Activated CD4-positive, alpha-beta T cell treated with anti-CD3 and anti-CD28 coated beads for 1 hour (primary cell): ENCODE measurements around the gene BCL2.

ENCODE experiments used
- DNase-seq: peaks from one replicate; pipeline ENCODE4 v3.0.0-alpha.2; 2020

The BCL2 gene

DNA sequence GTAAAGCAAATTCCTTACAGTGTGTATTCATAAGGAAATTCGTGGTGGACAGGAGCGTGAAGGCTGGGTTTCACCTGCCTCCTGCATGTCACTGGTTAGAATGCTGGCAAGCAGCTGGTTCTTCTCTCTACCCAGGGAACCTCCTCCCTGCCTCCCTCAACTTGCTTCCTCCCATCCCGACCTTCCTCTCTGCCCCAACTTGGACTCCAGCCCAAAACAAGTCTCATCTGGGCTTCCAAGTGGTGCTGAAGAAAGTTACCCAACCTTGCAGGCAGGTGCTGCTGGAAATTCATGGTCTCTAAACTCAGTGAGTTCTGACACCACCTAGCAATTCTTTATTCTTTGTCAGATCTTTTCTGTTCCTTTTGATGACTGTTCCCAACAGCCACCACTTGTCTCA, 184.5 kb downstream of the BCL2 start:
- DNase-seq: no peak

DNA sequence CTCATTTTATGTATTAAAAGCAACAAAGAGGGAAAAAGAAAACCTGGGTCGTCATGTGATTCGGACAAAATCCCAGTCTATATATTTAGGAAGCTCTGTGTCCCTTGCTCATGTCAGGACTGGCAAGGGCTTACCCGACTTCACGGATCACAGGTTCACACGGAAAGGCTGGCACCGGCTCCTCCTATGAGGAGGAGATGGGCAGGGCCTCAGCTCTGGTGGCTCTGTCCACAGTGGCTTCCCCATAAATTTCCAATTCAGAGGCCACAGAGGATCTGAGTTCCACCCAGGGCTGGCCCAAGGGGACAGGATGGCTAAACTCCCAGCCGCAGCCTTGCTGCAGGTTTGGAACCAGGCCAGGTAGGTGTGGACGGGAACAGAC, 186.8 kb downstream of the BCL2 start:
- DNase-seq: no peak

DNA sequence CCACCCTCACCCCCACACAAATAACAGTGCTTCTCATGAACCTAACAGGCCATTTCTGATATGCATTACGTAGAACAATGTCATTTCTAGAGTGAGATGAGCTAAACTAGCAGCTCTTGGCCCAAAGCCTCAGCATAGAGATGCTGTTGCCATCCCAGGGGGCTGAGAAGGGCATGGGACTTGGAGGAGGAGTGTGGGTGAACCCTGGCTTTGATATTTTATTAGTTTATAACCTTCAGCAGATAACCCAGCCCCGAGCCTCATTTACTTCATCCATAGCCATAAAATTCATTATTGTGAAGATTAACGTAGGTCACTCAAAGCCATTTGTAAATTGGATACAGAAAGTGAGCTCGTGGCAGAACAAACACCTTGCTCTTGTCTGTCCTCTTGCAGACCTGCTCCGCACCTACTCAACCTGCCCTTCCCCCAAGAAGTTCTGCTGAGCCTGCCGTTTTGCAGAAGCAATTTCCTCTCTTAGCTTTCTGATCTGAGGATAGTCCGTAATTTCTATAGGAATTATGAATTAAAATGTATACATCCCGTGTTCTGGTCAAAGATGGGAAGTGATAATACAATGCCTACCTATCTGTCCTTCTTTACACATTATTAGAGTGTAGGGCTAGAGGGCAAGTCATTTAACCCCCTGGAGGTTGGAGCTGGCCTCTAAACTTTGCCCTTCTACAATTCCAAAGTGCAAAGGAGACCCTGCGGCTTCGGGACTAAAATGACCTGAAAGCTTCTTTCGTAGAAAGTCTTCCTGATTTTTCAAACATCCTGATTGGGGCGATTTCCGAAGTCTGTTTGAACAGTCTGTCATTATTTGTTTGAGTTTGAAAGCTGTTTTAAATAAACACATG, 187.4 kb downstream of the BCL2 start:
- DNase-seq: no peak

DNA sequence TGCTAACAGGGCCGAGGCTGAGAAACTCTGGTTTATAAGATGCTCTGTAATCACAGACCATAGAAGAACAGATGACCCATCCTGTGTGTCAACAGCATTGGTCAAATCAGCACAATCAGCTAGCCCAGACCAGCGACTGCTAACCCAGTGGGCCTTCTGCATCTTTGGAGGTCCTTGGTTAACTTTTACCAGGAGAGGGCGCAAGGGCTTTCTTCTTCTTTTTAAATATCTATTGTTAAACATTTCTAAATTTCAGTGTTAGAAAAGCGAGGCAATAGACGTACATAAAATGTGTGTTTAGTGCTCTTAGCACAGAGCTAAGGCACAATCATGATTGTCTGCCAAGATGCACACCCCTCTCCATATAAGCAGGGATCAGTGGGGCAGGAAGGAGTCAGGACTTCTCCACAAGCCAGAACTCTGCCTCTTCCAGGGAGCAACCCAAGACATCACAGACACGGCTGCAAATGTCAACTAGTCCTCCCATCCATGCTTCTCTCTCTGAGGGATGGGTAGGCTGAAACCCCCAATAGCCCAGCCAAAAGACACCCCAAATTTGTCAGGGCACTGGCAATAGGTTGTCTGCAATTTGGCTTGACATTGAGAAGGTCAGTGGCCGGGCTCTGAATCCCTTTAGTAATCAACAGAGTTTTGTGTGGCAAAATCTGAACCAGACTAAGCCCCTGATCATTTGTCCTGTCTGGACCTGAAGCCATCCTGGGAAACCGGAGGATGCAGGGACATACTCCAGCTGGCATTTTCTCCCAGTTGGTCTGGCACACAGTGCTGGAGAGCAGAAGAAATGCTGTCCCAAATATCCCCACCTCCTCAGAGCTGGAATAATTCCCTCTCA, 188.2 kb downstream of the BCL2 start:
- peak; percentile 32 for DNase-seq

DNA sequence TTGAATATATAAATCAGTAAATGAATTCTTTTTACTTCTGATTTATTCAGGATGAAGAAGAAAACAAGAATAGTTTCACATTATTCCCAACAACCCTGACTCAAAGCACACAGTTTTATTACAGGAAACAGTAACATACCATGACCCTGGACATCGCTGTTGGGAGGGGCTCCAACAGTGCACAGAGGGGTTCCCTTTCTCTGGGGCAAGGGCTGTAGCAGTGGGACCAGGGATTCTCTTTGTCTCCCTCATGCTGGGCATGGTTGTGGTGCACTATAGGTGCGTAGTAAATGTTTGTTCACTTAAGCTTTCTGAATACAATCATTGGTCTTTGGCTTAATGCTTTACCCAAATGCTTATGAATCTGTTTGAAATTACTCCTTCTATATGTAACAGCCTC, 189.4 kb downstream of the BCL2 start:
- no peak for DNase-seq

DNA sequence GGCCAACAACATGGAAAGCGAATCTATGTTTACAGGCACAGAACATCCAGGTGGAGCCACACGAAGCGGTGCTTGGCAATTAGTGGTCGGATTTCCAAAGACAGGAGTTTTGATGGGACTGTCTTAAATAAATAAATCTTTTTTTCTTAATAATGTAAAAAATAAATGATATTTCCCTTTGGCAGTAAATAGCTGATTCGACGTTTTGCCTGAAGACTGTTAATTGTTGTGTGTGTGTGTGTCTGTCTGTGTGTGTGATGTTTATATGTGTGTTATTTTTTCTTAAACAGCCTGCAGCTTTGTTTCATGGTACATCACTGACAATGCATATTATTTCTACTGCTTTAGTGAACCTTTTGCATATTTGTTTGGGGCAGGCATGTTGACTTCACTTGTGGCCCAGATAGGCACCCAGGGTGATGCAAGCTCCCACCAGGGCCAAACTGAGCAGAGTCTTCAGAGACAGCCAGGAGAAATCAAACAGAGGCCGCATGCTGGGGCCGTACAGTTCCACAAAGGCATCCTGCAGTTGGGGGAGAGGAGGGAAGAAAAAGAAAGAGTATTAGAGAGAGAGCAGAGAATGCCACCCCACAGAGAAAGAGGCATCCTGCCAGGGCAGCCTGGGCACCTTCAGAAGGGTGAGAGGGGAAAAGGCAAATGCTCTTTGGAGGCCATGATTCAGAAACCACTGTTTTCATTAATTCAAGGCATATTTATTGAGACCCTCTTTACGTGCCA, 191.2 kb downstream of the BCL2 start:
- DNase-seq: no peak

DNA sequence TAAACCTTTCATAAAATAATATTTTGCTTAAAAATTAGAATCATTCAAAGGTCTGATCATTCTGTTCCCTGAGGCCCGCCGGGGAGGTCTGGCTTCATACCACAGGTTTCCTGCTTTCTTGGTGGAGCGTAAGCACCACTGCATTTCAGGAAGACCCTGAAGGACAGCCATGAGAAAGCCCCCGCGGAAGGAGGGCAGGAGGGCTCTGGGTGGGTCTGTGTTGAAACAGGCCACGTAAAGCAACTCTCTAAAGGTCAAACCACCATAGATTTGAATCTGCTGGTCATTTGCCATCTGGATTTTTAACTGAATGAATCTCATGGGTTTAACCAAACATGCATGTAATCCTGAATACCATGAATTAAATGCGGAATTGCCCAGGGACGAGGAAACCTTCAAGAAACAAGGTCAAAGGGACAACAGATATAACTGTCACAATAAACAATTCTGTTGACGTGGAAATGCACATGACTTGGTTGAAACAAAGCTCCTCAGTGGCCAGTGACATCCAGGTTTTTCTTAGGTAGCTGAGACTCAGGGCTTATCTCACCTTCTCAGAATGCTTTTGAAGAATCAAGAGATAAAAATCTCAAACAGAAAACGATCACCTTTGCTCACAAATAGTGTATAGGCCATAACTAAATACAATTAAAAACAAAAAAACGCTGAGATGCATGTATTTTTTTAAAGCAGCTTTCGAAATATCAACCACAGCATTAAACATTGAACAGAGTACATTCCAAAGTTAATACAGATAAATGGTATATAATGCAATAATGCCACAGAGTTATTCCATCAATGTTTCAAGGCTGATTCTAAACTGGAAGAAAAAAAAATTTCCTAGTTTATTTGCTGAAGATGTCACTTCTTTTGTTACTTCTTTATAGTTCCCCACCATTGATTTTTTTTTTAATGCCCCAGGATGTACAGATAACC, 193.2 kb downstream of the BCL2 start:
- no peak for DNase-seq

DNA sequence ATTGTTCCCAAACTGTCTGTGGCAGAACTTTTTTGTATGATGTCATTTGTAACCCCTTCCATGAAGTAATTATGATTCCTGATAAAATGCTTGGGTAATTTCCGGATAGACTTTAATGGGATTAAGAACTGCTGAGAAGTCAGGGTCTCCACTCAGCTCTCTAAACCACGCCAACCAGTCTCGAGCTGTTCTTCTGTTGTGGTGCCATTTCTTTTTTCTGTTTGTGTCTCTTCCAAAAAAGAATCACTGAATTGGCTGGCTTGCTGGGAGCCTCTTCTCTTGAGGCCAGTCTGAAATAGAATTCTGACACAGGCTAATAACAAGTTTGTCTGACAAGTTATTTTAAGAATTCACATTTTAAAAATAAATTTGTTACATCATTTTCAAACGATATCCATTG, 198.9 kb downstream of the BCL2 start:
- DNase-seq: no peak

DNA sequence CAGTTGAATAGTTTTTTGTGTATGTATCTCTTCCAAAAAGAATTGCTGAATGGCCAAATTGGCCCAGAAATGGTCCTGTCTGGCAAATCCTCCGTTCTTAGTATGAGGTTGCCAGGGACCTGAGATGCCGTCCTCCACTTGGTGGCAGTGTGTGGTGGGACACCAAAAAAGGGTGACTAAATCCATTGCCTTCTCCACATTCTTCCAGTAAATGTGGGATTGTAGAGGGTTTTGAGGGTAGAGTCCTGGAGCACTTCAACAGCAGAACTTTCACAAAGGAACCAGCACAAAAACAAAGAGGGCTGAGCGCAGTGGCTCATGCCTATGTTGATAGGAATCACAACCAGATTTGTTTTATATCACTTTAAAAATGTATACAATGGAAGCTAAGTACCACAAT, 199.9 kb downstream of the BCL2 start:
- DNase-seq: no peak

DNA sequence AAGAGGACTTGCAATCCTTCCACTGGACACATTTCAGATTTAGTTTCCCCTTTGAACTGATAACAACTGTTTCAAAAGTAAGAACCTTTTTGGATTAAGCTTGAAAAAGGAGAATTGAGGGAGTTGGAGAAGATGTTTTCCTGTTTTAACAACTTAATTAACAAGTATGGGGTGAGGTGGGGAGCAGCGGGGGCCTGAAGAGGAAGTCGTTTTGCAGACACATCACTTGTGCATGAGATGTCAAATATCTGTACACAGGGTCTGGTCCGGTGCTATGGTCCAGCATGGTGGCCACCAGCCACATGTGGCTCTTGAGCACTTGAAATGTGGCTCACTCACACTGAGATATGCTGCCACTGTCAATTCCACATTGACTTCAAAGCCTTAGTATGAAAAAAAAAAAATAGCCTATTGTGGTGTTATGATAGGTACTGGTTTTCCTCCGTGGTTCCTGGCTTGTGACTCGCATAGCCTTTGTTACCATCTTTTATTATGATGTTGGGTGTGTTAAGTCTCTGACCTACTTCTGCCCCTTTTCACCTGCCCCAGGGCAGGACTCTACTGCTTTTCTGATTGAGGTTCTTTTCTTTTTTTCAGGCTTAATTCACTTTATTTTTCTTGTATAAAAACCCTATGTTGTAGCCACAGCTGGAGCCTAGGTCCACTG, 205.5 kb downstream of the BCL2 start:
- DNase-seq: no peak

DNA sequence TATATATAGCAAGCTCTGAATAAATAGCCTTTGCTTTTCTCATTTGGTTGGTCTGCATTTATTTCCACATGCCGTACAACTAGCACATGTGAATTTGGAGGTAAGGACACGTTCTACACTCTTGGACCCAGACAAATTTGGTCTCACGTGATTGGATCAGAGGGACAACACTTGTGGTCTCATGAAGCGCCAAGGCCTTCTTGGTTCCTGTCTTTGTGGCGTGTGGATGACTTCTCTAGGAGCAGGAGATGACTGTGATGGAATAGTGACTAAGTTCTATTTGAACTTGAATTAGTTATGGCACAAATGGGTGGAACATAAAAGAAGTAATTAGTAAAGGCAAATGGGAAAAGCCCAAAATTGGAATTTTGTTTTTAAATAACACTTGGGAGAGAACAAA, 206.9 kb downstream of the BCL2 start:
- no peak for DNase-seq

DNA sequence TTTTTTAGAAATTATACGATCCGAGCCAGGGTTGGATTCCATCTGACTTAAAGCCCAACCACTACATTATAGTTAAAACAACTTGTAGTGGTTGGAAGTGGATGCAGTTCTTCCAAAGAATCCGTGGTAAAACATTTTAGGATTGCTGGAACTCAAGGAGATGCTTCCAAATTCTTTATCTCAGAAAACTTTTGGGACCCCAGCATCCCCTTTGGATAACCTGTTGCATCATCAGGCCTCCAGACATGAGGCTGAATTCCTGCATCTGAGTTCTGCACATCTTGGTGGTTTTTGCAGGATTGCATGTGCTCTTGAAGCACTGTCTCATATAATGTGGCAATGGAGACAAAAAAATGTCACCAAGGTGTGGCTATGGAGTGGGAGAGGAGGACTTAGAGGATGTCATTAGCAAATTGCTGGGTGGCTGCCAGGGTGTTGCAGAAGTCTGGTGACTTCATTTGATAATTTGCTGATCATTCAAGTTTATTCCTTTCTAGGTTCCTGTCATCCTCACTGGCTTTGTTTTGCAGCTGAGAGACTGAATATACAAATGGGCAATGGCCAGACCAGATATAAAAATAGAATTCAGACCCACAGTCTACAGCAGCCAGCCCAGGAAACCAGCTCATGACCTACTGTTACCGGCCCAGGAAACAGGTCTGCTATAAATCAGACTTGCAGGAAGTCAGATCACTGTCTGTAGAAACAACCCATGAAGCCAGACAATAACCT, 207.7 kb downstream of the BCL2 start:
- no peak for DNase-seq

DNA sequence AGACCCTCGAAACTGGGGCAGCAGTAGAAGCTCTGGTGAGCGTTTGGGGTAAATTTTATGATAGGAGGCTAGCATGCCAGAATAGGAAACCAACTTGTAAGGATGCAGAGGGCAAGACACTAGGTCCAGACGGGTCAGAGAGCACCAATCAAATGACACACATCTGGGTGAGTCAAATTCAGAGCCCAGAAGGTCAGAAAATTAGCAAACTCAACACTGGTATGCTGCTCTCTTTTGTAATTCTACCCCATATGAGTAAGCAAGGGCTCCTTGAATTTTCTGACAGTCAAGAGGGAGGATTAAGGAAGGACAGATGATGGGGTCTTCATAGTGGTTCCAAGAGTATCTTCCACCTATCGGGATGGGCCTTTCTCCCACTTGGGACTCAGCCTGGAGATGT, 209.8 kb downstream of the BCL2 start:
- DNase-seq: no peak

DNA sequence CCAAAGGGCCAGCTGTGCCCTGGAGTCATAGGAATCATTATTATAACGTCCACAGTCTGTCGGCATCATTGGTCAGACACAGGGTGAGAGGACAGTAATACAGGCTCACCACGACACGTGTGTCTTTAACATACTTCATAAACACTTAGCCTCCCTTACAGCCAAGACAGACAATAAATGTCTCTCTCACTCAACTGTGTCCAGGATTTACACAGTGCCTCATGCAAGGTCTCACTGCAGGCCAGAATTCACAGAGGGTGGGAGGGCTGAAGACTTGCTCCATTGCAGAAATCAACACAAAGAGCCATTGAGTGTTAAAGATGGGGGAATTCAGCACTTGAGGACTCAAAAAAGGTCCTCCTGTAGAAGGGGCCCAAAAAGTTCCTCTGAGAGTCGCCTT, 210.5 kb downstream of the BCL2 start:
- DNase-seq: no peak

DNA sequence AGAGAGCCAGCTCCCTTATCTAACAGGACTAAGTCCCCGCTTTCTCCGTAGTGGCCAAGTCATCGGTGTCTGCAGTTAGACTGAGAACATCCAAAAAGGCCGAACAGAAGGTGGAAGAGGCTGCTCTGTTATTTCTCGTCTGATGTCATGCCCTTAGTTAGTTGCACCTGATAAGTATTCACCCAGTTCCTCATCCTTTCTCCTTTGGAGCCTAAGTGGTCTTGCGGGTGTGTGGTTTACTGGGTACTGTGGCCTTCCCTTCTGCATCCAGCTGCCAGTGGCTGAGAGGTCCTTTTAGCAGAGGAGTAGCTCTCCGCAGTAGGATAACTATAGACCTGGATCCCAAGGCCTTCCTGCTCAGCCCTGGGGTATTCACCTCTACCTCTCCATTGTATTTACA, 211.6 kb downstream of the BCL2 start:
- no peak for DNase-seq

DNA sequence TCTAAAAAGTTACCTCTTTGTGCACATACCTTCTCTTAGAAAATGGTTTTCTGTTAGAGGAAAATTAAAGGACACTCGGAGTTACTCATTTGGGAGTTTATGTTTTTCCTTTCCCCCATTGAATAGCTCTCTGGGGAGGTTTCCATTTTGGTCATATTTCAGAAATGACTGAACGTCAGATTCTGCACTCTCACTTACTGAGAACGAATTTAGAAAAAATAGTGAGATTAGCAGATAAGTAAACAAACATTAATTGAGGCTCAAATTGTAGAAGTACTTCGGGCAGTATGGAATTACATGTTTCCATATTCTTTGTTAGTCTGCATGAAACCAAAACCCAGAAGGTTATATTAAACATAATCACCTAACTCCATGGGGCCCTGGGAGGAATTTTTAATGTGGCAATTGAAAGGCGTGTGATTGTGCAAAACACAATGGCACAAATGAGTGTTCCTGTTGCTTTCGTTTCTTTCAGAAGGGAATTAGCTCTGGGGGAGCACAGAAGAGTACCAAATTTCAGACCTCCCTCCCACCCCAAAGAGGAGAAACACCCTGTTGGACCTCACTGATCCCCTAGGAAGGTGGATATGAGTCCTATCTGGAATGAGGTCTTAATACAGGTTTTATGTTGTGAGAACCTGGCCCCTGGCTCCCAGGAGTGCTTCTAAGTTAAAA, 212.3 kb downstream of the BCL2 start:
- DNase-seq: no peak

DNA sequence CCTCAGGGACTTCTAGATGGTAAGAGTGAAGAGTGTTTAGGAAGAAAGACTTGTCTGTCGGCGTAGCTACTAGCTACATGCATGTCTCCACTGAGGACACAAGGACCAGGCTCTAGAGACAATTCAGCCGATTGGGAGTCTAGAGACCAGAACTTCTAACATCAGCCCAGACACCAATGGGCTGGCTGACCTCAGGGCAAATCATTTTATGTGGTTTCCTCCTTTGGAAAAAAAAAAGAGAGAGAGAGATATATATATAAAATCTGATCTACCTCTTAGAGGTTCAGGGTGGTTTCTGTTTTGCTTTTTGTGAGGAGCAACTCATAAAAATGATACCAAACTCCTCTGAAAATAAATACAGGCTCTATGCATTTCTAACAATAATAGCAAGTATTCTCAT, 212.8 kb downstream of the BCL2 start:
- no peak for DNase-seq

DNA sequence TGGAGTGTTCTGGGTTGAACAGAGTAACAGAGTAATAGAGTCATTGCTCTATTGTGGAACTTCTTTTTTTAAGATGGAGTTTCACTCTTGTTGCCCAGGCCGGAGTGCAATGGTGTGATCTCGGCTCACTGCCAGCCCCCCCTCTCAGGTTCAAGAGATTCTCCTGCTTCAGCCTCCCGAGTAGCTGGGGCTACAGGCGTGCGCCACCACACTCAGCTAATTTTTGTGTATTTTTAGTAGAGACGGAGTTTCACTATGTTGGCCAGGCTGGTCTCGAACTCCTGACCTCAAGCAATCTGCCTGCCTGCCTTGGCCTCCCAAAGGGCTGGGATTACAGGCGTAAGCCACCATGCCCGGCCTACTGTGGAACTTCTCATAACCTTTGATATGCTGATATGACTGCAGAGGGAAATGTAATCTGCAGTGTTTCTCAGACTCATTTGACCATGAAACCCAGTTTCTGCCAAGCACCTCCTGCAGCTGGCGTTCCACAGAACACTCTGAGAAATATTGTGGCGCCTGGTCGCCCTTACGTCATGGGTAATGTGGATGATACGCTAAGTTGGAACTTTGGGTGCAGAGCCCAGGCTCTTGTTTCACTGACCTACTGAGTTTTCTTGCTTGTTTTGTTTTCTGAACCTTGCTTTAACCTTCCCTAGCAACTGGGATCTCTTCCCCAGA, 213.8 kb downstream of the BCL2 start:
- no peak for DNase-seq

DNA sequence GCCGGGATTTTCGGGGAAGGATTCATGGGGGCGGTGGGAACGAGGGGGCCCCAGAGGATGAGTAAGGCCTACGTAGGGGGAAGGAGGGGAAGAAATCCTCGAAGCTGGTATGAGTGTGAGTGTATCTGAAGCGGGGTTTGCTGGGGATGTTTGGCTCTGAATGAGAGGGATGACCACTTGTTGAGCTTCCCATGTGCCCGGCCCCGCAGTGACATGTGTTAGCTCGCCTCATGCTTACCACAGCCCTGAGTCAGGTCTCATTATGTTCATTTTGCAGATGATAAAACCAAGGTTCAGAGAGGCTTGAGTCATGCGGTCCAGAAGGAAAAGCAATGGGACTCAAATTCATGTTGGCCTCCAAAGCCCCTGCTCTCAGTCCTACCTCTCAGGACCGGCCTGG, 214.7 kb downstream of the BCL2 start:
- DNase-seq: no peak
